ENCODE measurements around the gene B3GNT9. TPM values are rescaled to one million over a fixed set of nuclear protein-coding genes. Genes with fewer than 3 reads are reported as not detected.

The B3GNT9 gene
- total and polyA plus RNA-seq, 8 donors, result 1.8 to 9.3 (median 3.6) TPM

DNA sequence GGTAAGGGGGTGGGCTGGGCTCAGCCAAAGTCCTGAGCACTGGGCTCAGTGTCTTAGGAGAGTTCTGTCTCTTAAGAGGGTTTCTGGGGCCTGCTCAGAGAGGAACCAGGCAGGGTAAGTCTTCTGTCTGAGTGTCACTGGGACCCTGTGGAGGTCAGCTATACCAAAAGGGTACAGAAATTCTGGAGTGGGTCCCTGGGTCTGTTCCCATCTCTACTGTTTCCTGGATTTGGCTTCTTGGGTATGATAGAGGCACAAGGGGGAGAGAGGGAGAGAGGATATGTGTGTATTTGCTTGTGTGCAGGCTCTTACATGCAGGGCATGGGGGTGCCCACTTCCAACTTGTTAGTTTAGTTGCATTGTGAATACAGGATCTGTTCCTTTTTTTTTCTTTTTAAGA, 42.7 kb upstream of the B3GNT9 start:
- H3K36me3 ChIP-seq, result peaks cover 0 to 27% (median 13%) of the 10 kb centered on the region in 3 donors
- no peaks in the 10 kb centered on the region for H3K27me3 ChIP-seq
- intact Hi-C loops (cut with DNase I), result no loop called here
- no peak for FAIRE-seq
- peak overlapping the region in 1 of 4 donors; percentile 97 for H3K4me3 ChIP-seq
- H3K27ac ChIP-seq, result no peak overlapping the region
- no peak for DNase-seq
- TF ChIP-seq CTCF (IDR thresholded peaks at IDR 0.05), result no peak
- H3K9me3 ChIP-seq, result no peaks in the 10 kb centered on the region
- no peak for ATAC-seq
- H3K4me1 ChIP-seq, result peaks cover 14 to 19% (median 17%) of the 10 kb centered on the region in 3 donors

DNA sequence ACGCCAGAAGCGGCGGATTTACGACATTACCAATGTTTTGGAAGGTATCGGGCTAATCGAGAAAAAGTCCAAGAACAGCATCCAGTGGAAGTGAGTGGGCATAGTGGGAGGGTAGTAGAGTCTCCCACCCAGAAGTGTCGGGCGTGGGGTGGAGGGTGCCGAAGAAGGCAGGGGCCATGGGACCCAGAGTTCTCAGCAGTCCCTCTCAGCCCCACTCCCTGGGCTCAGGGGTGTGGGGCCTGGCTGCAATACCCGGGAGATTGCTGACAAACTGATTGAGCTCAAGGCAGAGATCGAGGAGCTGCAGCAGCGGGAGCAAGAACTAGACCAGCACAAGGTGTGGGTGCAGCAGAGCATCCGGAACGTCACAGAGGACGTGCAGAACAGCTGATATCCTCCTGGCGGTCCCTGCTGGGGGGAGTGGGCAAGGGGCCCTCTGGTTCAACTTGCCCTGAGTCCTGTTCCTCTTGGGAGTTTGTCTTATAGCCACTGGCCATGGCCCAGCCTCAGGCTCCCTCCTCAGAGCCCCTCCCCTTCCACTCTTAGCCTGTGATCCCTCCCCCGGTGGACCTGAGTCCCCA, 42.1 kb upstream of the B3GNT9 start:
- Histone ChIP-seq H3K9me3 (no peaks in the 10 kb centered on the region), H3K27ac (peak overlapping the region in 1 of 4 donors; percentile 47), H3K36me3 (peaks cover 0 to 25% (median 13%) of the 10 kb centered on the region in 3 donors), H3K27me3 (no peaks in the 10 kb centered on the region), H3K4me1 (peaks cover 14 to 19% (median 17%) of the 10 kb centered on the region in 3 donors), H3K4me3 (peak overlapping the region; percentile 89 to 100 (median 97))
- intact Hi-C loops (cut with DNase I), result no loop called here
- FAIRE-seq, result no peak
- no peak for DNase-seq
- no peak for TF ChIP-seq CTCF (IDR thresholded peaks at IDR 0.05)
- no peak for ATAC-seq
- 15 to 21% methylated on average over 17 of the region's 17 CpGs for WGBS, 2 donors

- WGBS, 2 donors, result 0% methylated on average over 54 of the region's 54 CpGs
These were observed 41.3 kb upstream of the B3GNT9 start, which contains the start of gene E2F4 for GRCh38 chr16:67191995-67192681. Gene E2F4, plus strand, starts transcription at chr16:67192155. Its CDS starts 73 bp downstream, at chr16:67192228.

GRCh38 chr16:67191411-67191994, 40.7 kb upstream of the B3GNT9 start:
- H3K36me3 ChIP-seq, result peaks cover 0 to 13% (median 13%) of the 10 kb centered on the region in 3 donors
- peaks cover 14 to 19% (median 17%) of the 10 kb centered on the region in 3 donors for H3K4me1 ChIP-seq
- no peaks in the 10 kb centered on the region for H3K27me3 ChIP-seq
- intact Hi-C loops (cut with DNase I), result no loop called here
- DNase-seq, result no peak
- 5 to 6% methylated on average over 9 of the region's 9 CpGs for WGBS, 2 donors
- no peak for TF ChIP-seq CTCF (IDR thresholded peaks at IDR 0.05)
- no peak overlapping the region for H3K27ac ChIP-seq
- no peak for FAIRE-seq
- H3K9me3 ChIP-seq, result no peaks in the 10 kb centered on the region
- peak overlapping the region in 2 of 4 donors; percentile 89 to 97 for H3K4me3 ChIP-seq
- ATAC-seq, result no peak

More at GRCh38 chr16:67191995-67192681, 41.3 kb upstream of the B3GNT9 start, which contains the start of gene E2F4:
- FAIRE-seq (no peak), ATAC-seq (peak; percentile 98 to 99 (median 98)), DNase-seq (peak; percentile 87 to 95 (median 90))
- Histone ChIP-seq H3K4me3 (peak within 1 kb of the TSS; percentile 89 to 100 (median 97)), H3K27me3 (no peaks in the 10 kb centered on the region), H3K4me1 (peaks cover 14 to 19% (median 17%) of the 10 kb centered on the region in 3 donors), H3K36me3 (peaks cover 0 to 18% (median 13%) of the 10 kb centered on the region in 3 donors), H3K27ac (peak within 1 kb of the TSS in 2 of 4 donors; percentile 28 to 47), H3K9me3 (no peaks in the 10 kb centered on the region)
- intact Hi-C loops (cut with DNase I), result no loop called here
- no peak for TF ChIP-seq CTCF (IDR thresholded peaks at IDR 0.05)
